Spinal cord (tissue), 10 donors: ENCODE measurements around the gene TMEM94. TPM values are rescaled to one million over a fixed set of nuclear protein-coding genes. Genes with fewer than 3 reads are reported as not detected.

Experiments
- DNase-seq, 6 donors: peaks; one replicate each; pipeline versions ENCODE4 v3.0.0 to v3.0.0-alpha.2; 2013 to 2015; ENCODE audit warnings: low spot score in 6 of 6, low read depth in 4 of 6
- H3K27ac ChIP-seq: one replicate; pipeline ENCODE4 v1.5.1; 2013; ENCODE audit warnings: low read depth, low read length, control low read depth
- H3K27me3 ChIP-seq: one replicate; pipeline ENCODE4 v1.6.1; 2013; ENCODE audit warnings: low read length; ENCODE audit not compliant: control insufficient read depth, insufficient read depth
- H3K36me3 ChIP-seq: one replicate; pipeline ENCODE4 v1.6.1; 2013; ENCODE audit warnings: low read length; ENCODE audit not compliant: control insufficient read depth, insufficient read depth
- H3K4me1 ChIP-seq: one replicate; pipeline ENCODE4 v1.6.1; 2013; ENCODE audit warnings: low read length; ENCODE audit not compliant: control insufficient read depth, insufficient read depth
- H3K4me3 ChIP-seq: one replicate; pipeline ENCODE4 v1.5.1; 2013; ENCODE audit warnings: low read depth, low read length, control low read depth
- H3K9me3 ChIP-seq: one replicate; pipeline ENCODE4 v1.6.1; 2013; ENCODE audit warnings: low read length; ENCODE audit not compliant: control insufficient read depth, insufficient read depth
- WGBS: methylation state at CpG from one replicate; pipeline ENCODE4 v1.1.5; 2013; ENCODE audit warnings: missing lambda C conversion rate; ENCODE audit not compliant: insufficient coverage; 5-methylcytosine and 5-hydroxymethylcytosine counted together
- polyA plus RNA-seq, 2 donors: library from polyadenylated mRNA; unstranded; fragments of 120-200 nt; gene quantifications; one replicate each; pipeline ENCODE4 v1.2.1, GENCODE V29; 2013; ENCODE audit not compliant: insufficient read length in 2 of 2
- total RNA-seq, 2 donors: library from RNA; depleted of rRNA in 1 of 2; stranded (reverse); fragments of 120-200 nt in 1 of 2; fragments of >200 nt in 1 of 2; gene quantifications; one replicate each; pipeline versions ENCODE4 v1.2.3 to v1.2.4, GENCODE V29; 2013 to 2014
- donor health status: healthy.

The TMEM94 gene
- total and polyA plus RNA-seq, 4 donors, result 23.2 to 120 (median 82.4) TPM

DNA sequence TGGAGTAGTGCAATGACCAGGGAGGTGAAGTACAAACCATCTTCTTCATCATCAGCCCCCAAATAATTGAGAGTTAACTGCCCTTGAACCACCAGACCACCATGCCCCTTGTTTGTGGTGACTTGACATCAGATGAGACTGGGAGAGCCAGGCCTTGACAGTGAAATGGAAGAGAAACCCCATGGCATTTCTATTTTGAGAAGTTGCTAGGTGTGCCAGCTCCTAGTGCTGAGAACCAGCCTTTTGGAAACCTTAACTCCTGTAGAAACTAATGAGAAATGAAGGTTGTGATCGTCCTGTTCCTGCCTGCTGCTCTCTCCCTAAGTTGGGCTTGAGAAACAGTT lies 2.8 kb downstream of the TMEM94 start:
- H3K4me3 ChIP-seq, result no peak overlapping the region
- H3K36me3 ChIP-seq, result no peaks in the 10 kb centered on the region
- peaks cover 8% of the 10 kb centered on the region for H3K4me1 ChIP-seq
- no CpG with 5 or more reads among the region's 1 CpG for WGBS
- H3K27me3 ChIP-seq, result no peaks in the 10 kb centered on the region
- no peak for DNase-seq
- no peak overlapping the region for H3K27ac ChIP-seq
- H3K9me3 ChIP-seq, result no peaks in the 10 kb centered on the region

DNA sequence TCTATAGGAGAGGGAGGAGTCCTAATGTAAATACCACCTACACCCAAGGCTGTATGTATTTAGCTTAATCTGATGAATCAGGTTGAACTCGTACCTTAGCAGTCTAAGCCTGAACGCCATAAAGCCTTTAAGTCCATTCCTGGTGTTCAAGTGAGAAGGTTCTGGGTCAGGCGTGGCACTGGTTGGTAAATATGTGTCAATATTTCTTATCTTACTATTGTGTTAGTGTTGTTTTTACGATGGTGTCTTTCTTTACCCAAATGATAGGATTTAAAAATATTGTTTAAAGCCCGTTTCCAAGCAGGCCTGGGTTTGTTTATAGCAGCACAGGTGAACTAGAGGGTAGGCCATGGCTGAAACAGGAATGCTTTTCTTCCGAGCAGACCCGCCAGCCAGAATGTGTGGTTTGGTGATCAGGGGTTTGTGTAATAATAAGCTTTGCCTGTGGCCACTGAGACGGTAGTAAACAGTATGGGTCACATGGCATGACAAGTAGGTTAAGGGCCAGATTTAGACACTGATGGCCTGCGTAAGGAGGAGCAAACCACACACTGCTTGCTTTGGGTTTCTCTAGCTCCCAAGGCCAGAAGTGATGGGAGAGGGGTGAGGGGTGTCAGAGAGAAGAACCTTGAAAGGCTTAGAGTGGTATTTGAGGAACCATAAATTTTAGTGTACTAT lies 3.3 kb downstream of the TMEM94 start:
- Histone ChIP-seq H3K9me3 (no peaks in the 10 kb centered on the region), H3K4me1 (peaks cover 8% of the 10 kb centered on the region), H3K27me3 (no peaks in the 10 kb centered on the region), H3K4me3 (no peak overlapping the region), H3K36me3 (no peaks in the 10 kb centered on the region), H3K27ac (no peak overlapping the region)
- DNase-seq, result no peak
- 66% methylated on average over 6 of the region's 9 CpGs for WGBS

DNA sequence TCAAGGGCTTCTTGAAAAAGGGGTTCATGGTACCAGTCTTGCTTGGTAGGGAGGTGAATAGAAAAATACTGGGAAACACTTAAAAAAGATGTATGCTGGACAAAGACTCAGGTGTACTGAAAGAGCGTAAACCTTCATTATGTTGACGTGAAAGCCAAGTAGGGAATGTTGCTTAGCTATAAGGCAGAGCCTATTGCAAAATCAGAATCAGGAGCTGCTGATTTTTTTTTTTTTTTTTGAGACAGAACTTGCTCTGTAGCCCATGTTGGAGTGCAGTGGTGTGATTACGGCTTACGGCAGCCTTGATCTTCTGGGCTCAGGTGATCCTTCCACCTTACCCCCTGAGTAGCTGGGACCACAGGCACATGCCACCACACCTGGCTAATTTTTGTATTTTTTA lies 3.9 kb downstream of the TMEM94 start:
- peaks cover 8% of the 10 kb centered on the region for H3K4me1 ChIP-seq
- no peak overlapping the region for H3K4me3 ChIP-seq
- DNase-seq, result no peak
- 93% methylated on average over 4 of the region's 4 CpGs for WGBS
- no peak overlapping the region for H3K27ac ChIP-seq
- no peaks in the 10 kb centered on the region for H3K9me3 ChIP-seq
- H3K36me3 ChIP-seq, result no peaks in the 10 kb centered on the region
- no peaks in the 10 kb centered on the region for H3K27me3 ChIP-seq

DNA sequence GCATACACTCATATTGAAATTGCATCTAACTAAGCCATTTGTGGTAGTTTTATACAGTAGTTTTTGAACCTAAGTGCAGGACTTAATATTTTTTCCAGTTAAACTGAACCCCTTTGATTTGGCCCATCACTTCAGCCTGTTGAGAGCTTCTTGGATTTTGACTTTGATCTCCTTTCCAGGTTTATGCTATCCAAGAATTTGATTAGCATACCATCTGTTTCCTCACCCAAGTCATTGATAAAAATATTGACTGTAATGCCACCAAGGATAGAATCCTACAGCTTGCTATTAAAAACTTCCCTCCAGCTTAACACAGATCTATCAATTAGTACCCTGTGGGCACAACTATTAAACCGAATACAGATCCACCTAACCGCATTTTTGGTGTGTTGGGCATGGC lies 7.2 kb downstream of the TMEM94 start:
- Histone ChIP-seq H3K27me3 (no peaks in the 10 kb centered on the region), H3K4me1 (peaks cover 7% of the 10 kb centered on the region), H3K9me3 (no peaks in the 10 kb centered on the region), H3K36me3 (no peaks in the 10 kb centered on the region), H3K4me3 (no peak overlapping the region), H3K27ac (no peak overlapping the region)
- WGBS, result no CpG with 5 or more reads among the region's 2 CpGs
- DNase-seq, result peak in 1 of 6 donors; percentile 88

DNA sequence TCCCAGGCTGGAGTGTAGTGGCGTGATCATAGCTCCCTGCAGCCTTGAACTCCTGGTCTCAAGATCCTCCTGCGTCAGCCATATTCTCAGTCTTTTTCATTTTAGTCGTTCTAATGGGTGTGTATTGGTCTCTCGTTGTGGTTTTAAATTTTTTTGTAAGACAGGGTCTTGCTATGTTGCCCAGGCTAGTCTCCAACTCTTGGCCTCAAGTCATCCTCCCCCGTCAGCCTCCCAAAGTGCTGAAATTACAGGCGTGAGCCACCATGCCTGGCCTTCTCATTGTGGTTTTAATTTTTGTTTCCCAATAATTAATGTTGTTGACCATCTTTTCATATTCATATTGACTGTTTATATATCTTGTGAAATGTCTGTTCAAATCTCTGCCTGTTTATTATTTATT lies 8.6 kb downstream of the TMEM94 start:
- no peaks in the 10 kb centered on the region for H3K36me3 ChIP-seq
- no peaks in the 10 kb centered on the region for H3K9me3 ChIP-seq
- no CpG with 5 or more reads among the region's 6 CpGs for WGBS
- no peak overlapping the region for H3K27ac ChIP-seq
- DNase-seq, result no peak
- H3K27me3 ChIP-seq, result no peaks in the 10 kb centered on the region
- peaks cover 13% of the 10 kb centered on the region for H3K4me1 ChIP-seq
- H3K4me3 ChIP-seq, result no peak overlapping the region

DNA sequence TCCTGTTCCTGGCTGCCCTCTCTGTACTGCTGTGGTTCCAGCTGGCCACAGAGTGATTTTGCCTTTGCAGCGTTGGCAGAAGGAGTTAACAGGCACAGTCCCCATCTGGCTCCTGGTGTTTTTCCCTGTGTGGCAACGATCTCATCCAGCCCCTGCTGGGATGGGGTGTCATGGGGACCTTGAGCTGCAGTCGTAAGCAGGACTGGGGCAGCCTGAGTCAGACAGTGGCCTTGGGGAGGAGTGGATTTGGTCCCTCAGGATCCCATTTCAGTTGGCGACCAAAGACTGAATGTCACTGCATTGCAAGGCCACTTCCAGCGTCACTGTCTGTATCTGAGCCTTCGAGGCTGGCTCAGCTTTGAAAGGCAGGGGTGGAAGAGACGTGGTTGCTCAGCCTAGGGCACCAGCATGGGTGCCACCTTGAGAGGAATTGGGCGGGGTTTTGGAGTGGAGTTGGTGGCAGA lies 11.9 kb downstream of the TMEM94 start:
- no peaks in the 10 kb centered on the region for H3K9me3 ChIP-seq
- H3K27ac ChIP-seq, result peak overlapping the region; percentile 37
- 51% methylated on average over 8 of the region's 8 CpGs for WGBS
- peak in 2 of 6 donors; percentile 57 to 77 for DNase-seq
- peaks cover 18% of the 10 kb centered on the region for H3K4me1 ChIP-seq
- peaks cover 9% of the 10 kb centered on the region for H3K36me3 ChIP-seq
- H3K4me3 ChIP-seq, result no peak overlapping the region
- H3K27me3 ChIP-seq, result no peaks in the 10 kb centered on the region

DNA sequence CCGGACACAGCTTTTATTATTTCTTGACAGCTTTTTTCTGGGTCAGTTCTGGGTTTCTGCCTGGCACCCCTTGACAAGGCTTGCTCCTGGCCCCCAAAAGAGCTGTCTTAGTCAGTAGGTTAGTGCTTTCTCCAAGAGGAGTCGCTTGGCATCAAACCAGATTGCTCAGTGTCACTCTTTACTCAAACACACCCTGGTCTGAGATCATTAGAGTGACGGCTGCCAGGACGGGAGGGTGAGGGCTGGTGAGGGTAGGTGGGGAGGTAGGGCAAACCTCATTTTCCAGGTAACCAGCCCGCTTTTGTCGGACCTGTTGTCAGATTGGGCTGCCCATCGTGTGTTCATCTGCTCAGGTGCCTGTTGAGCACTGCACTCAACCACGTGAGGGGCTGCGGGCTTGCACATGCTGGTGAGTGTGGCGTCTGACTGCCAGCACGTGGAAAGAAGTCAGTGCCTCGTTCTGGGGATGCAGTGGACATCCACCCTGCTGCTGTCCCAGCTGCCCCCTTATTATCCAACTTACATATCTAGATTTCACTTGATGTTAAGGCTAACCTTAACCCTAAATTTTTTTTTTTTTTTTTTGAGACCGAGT lies 12.4 kb downstream of the TMEM94 start:
- peaks cover 14% of the 10 kb centered on the region for H3K36me3 ChIP-seq
- WGBS, result 76% methylated on average over 8 of the region's 13 CpGs

DNA sequence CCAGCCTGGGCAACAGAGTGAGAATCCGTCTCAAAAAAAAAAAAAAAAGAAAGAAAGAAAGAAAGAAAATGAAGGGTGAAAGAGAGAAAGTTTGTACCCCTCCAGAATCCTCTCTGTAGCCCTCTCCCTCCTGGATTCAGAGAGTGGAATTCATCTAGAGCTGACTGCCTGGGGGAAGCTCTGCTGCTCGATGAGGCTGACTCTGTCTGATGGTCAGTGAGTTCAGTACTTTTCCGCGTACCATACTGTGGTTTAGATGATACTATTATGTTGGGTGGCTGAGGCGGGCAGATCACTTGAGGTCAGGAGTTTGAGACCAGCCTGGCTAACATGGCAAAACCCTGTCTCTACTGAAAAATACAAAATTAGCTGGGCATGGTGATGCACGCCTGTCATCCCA lies 14.8 kb downstream of the TMEM94 start:
- peaks cover 46% of the 10 kb centered on the region for H3K4me1 ChIP-seq
- 78% methylated on average over 1 of the region's 6 CpGs for WGBS
- no peak overlapping the region for H3K4me3 ChIP-seq
- H3K27ac ChIP-seq, result no peak overlapping the region
- DNase-seq, result no peak
- no peaks in the 10 kb centered on the region for H3K27me3 ChIP-seq
- H3K9me3 ChIP-seq, result no peaks in the 10 kb centered on the region
- H3K36me3 ChIP-seq, result peaks cover 23% of the 10 kb centered on the region

More for the DNA sequence above, 12.4 kb downstream of the TMEM94 start:
- H3K9me3 ChIP-seq, result no peaks in the 10 kb centered on the region
- no peak overlapping the region for H3K4me3 ChIP-seq
- peak overlapping the region; percentile 37 for H3K27ac ChIP-seq
- H3K4me1 ChIP-seq, result peaks cover 24% of the 10 kb centered on the region
- DNase-seq, result no peak
- no peaks in the 10 kb centered on the region for H3K27me3 ChIP-seq

DNA sequence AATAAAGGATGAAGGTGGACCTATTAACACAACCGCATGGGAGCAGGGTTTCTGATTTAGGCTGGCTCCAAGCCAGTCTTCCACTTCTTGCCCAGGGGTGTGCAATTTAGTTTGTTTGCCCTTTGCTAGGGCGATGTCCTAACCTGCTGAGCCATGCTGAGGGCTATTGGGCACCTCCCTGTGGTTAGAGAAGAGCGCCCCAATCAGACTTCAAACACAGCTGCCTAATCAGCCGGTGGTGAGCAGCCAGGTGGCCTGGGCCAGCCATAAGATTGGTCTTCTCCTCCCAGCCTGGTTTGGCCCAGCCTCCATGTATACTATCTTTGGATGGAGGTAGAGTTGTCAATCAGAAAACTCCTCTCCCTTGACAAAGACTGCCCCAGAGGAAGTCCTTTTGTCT lies 15.7 kb downstream of the TMEM94 start:
- peaks cover 55% of the 10 kb centered on the region for H3K4me1 ChIP-seq

DNA sequence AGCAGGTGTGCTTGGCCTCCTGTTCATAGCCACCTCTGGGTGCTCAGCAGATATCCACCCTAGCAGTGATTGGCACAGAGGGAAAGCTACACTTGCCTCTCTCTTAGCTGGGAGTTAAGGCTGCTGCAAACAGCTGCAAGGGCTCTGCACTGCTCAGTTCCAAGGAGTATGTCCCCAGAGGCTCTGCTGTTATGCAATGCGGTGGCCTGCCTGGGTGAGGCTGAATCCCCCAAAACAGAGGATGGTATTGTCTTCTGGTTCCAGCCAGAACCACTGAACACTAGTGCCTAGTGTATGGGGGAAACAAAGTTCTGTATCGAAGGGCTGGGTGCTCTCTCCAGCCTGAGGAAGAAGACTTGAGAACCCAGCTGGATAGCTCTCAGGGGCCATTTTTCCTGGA lies 16.8 kb downstream of the TMEM94 start:
- DNase-seq, result peak in 2 of 6 donors; percentile 14 to 53
- Histone ChIP-seq H3K4me1 (peaks cover 59% of the 10 kb centered on the region), H3K36me3 (peaks cover 30% of the 10 kb centered on the region), H3K27ac (peak overlapping the region; percentile 75), H3K27me3 (no peaks in the 10 kb centered on the region), H3K9me3 (no peaks in the 10 kb centered on the region), H3K4me3 (no peak overlapping the region)
- 85% methylated on average over 2 of the region's 2 CpGs for WGBS

More for the DNA sequence above, 15.7 kb downstream of the TMEM94 start:
- 58% methylated on average over 2 of the region's 4 CpGs for WGBS
- H3K27ac ChIP-seq, result no peak overlapping the region
- no peak overlapping the region for H3K4me3 ChIP-seq
- no peaks in the 10 kb centered on the region for H3K9me3 ChIP-seq
- H3K36me3 ChIP-seq, result peaks cover 24% of the 10 kb centered on the region
- DNase-seq, result no peak
- no peaks in the 10 kb centered on the region for H3K27me3 ChIP-seq
